Measurements from ENCODE around the gene MDFIC.

DNA sequence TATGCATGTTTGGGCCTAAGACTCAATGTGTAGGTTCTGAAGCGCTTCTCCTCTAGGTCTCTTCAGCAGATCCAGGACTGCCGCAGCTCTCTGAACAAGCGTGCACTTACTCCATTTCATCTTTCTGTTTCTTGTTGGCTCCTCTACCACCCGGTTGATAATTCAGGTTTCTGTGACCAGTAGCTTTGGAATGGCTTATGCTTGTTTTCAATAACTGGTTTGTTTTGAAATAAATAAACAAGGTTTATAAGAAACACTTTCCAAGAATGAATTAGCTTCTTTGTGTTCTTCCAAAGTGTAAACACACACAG lies 1.5 kb downstream of the MDFIC start:
- TF ChIP-seq CTCF (IDR thresholded peaks at IDR 0.05; ENCODE audit: low read length) (no peak), EZH2 (optimal IDR thresholded peaks at IDR 0.05; ENCODE audit: low read depth, low read length) (no peak)

Data from MM.1S (cell line).